ENCODE data around the gene SNX14. TPM values are rescaled to one million over a fixed set of nuclear protein-coding genes. Genes with fewer than 3 reads are reported as not detected.

Gene SNX14
- total RNA-seq, 1 experiment from 2014 or later, result 119 TPM

DNA sequence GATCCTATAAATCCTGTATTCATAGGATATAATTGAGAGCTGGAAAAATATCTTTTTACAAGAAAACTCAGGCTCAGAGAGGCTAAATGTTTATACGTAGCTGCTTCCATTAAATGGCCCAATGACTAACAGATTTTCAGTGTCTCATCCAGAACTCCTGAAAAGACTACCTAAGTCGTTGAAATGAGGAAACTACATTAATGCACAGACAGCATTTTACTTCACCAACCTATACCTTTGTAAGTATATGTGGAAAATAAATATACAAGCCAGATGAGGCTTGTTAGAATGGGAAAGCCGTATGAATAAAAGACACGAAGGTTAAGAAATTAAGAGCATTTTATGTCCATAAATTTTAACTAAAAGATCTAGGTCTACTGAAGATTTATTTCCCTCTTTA lies 8.4 kb upstream of the SNX14 start:
- Histone ChIP-seq H3K4me3 (ENCODE audit: low read depth in 2 of 2, low read length in 2 of 2) (no peak overlapping the region), H3K36me3 (ENCODE audit: control insufficient read depth, insufficient read depth, low read length) (peaks cover 7% of the 10 kb centered on the region; the same call in 1 of the 2 replicates), H3K27ac (ENCODE audit: low read length) (no peak overlapping the region), H3K9me3 (ENCODE audit: control insufficient read depth, insufficient read depth, low read depth, low read length) (no peaks in the 10 kb centered on the region), H3K27me3 (ENCODE audit: control insufficient read depth, insufficient read depth, low read length) (no peaks in the 10 kb centered on the region), H3K4me1 (ENCODE audit: control insufficient read depth, insufficient read depth, low read length) (peaks cover 11% of the 10 kb centered on the region; the same call in 1 of the 2 replicates)
- CTCF ChIA-PET, result no interaction called here
- ATAC-seq, result no peak
- intact Hi-C loops (cut with micrococcal nuclease; ENCODE audit: unreplicated experiment) (no loop called here), in situ Hi-C loops (cut with HindIII; ENCODE audit: low pct_unique_long_range_greater_than_20kb, low sequenced_read_pairs) (no loop called here)
- no TSS peak for BruUV-seq (replicated peaks)
- no peak for DNase-seq (ENCODE audit: low read depth, low spot score)
- POLR2A ChIA-PET, result no interaction called here
- TF ChIP-seq, protein P1, sequence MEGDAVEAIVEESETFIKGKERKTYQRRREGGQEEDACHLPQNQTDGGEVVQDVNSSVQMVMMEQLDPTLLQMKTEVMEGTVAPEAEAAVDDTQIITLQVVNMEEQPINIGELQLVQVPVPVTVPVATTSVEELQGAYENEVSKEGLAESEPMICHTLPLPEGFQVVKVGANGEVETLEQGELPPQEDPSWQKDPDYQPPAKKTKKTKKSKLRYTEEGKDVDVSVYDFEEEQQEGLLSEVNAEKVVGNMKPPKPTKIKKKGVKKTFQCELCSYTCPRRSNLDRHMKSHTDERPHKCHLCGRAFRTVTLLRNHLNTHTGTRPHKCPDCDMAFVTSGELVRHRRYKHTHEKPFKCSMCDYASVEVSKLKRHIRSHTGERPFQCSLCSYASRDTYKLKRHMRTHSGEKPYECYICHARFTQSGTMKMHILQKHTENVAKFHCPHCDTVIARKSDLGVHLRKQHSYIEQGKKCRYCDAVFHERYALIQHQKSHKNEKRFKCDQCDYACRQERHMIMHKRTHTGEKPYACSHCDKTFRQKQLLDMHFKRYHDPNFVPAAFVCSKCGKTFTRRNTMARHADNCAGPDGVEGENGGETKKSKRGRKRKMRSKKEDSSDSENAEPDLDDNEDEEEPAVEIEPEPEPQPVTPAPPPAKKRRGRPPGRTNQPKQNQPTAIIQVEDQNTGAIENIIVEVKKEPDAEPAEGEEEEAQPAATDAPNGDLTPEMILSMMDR (IDR thresholded peaks at IDR 0.05), result no peak
- TF ChIP-seq SIN3A (IDR thresholded peaks at IDR 0.05; ENCODE audit: borderline replicate concordance, insufficient read depth, low read depth, low read length), result no peak

DNA sequence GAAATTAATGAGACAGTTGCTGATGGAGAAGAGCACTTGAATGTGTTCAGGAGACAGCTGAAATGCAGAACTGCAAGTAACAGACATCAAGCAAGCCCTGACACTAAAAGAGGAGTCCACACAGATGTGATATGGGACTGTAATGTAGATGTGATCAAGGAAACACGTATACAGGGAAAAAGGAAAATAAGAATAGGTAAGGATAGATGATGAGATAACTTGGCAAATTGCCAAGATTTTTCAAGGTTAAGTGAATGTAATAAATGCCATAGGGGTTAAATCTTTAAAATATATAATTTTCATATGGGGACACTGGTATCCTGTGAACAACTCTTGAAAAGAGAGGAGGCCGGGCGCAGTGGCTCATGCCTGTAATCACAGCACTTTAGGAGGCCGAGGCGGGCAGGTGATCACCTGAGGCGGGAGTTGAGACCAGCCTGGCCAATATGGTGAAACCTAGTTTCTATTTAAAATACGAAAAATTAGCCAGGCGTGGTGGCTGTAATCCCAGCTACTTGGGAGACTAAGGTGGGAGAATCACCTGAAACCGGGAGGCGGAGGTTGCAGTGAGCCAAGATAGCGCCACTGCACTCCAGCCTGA lies 7.2 kb upstream of the SNX14 start:
- POLR2A ChIA-PET, result no interaction called here

More for the DNA sequence above, 7.2 kb upstream of the SNX14 start:
- H3K27me3 ChIP-seq (ENCODE audit: control insufficient read depth, insufficient read depth, low read length), result no peaks in the 10 kb centered on the region
- CTCF ChIA-PET, result no interaction called here
- peak; percentile 43 for ATAC-seq
- H3K27ac ChIP-seq (ENCODE audit: low read length), result no peak overlapping the region
- in situ Hi-C loops (cut with HindIII; ENCODE audit: low pct_unique_long_range_greater_than_20kb, low sequenced_read_pairs), result no loop called here
- DNase-seq (ENCODE audit: low read depth, low spot score), result no peak
- no peak overlapping the region for H3K4me3 ChIP-seq (ENCODE audit: low read depth in 2 of 2, low read length in 2 of 2)
- no peaks in the 10 kb centered on the region; the same call in 1 of the 2 replicates for H3K36me3 ChIP-seq (ENCODE audit: control insufficient read depth, insufficient read depth, low read length)
- no TSS peak for BruUV-seq (replicated peaks)
- TF ChIP-seq, protein P1 (IDR thresholded peaks at IDR 0.05), result no peak
- TF ChIP-seq POLR2AphosphoS5 (IDR thresholded peaks at IDR 0.05; ENCODE audit: low read depth, low read length) (no peak; the same call in 1 of the 2 replicates), TCF7L2 (IDR thresholded peaks at IDR 0.05; ENCODE audit: low read depth, low read length) (no peak), SIN3A (IDR thresholded peaks at IDR 0.05; ENCODE audit: borderline replicate concordance, insufficient read depth, low read depth, low read length) (no peak)
- TF ChIP-seq, protein P2, sequence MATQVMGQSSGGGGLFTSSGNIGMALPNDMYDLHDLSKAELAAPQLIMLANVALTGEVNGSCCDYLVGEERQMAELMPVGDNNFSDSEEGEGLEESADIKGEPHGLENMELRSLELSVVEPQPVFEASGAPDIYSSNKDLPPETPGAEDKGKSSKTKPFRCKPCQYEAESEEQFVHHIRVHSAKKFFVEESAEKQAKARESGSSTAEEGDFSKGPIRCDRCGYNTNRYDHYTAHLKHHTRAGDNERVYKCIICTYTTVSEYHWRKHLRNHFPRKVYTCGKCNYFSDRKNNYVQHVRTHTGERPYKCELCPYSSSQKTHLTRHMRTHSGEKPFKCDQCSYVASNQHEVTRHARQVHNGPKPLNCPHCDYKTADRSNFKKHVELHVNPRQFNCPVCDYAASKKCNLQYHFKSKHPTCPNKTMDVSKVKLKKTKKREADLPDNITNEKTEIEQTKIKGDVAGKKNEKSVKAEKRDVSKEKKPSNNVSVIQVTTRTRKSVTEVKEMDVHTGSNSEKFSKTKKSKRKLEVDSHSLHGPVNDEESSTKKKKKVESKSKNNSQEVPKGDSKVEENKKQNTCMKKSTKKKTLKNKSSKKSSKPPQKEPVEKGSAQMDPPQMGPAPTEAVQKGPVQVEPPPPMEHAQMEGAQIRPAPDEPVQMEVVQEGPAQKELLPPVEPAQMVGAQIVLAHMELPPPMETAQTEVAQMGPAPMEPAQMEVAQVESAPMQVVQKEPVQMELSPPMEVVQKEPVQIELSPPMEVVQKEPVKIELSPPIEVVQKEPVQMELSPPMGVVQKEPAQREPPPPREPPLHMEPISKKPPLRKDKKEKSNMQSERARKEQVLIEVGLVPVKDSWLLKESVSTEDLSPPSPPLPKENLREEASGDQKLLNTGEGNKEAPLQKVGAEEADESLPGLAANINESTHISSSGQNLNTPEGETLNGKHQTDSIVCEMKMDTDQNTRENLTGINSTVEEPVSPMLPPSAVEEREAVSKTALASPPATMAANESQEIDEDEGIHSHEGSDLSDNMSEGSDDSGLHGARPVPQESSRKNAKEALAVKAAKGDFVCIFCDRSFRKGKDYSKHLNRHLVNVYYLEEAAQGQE (IDR thresholded peaks at IDR 0.05; ENCODE audit: insufficient read depth in 1 of 2, low read depth in 2 of 2, low read length in 1 of 2), result no peak
- intact Hi-C loops (cut with micrococcal nuclease; ENCODE audit: unreplicated experiment), result no loop called here
- peaks cover 21% of the 10 kb centered on the region; the same call in 1 of the 2 replicates for H3K4me1 ChIP-seq (ENCODE audit: control insufficient read depth, insufficient read depth, low read length)
- H3K9me3 ChIP-seq (ENCODE audit: control insufficient read depth, insufficient read depth, low read depth, low read length), result no peaks in the 10 kb centered on the region

All from Panc1 (cell line).